ENCODE measurements around the gene STUM.

The STUM gene

GRCh38 chr1:226643177-226643576 lies 94.6 kb downstream of the STUM start:
- DNase-seq, result no peak

- no peak for DNase-seq
These were observed 95.3 kb downstream of the STUM start for GRCh38 chr1:226643611-226644540.

- DNase-seq, result no peak
These were observed 96.1 kb downstream of the STUM start for GRCh38 chr1:226644541-226645176.

GRCh38 chr1:226645279-226645976 lies 96.9 kb downstream of the STUM start:
- DNase-seq, result no peak

- no peak for DNase-seq
These were observed 97.7 kb downstream of the STUM start for GRCh38 chr1:226646026-226646869.

- DNase-seq, result no peak
These were observed 98.4 kb downstream of the STUM start for GRCh38 chr1:226646870-226647449.

GRCh38 chr1:226647719-226648118 lies 99.2 kb downstream of the STUM start:
- no peak for DNase-seq

GRCh38 chr1:226648421-226648820 lies 99.9 kb downstream of the STUM start:
- DNase-seq, result no peak

GRCh38 chr1:226649244-226649643 lies 100.7 kb downstream of the STUM start:
- DNase-seq, result no peak

- no peak for DNase-seq
These were observed 101.2 kb downstream of the STUM start for GRCh38 chr1:226649780-226650179.

GRCh38 chr1:226650236-226650841 lies 101.8 kb downstream of the STUM start:
- DNase-seq, result no peak

- no peak for DNase-seq
These were observed 102.6 kb downstream of the STUM start for GRCh38 chr1:226651041-226651731.

- no peak for DNase-seq
These were observed 103.2 kb downstream of the STUM start for GRCh38 chr1:226651732-226652105.

- no peak for DNase-seq
These were observed 104.0 kb downstream of the STUM start for GRCh38 chr1:226652613-226653012.

- no peak for DNase-seq
These were observed 104.9 kb downstream of the STUM start for GRCh38 chr1:226653311-226653921.

GRCh38 chr1:226654046-226654667 lies 105.6 kb downstream of the STUM start:
- DNase-seq, result no peak

GRCh38 chr1:226654668-226655055 lies 106.1 kb downstream of the STUM start:
- DNase-seq, result no peak

GRCh38 chr1:226655251-226656163 lies 106.9 kb downstream of the STUM start:
- DNase-seq, result no peak

GRCh38 chr1:226656201-226656600 lies 107.6 kb downstream of the STUM start:
- no peak for DNase-seq
